K562 (cell line): ENCODE data around the gene IL10RB. TPM values are rescaled to one million over a fixed set of nuclear protein-coding genes. Genes with fewer than 3 reads are reported as not detected.

ENCODE experiments used
- HOXB6 ChIP-seq: fragments of 250-450 bp; sonication (Bioruptor Pico); IDR thresholded peaks from 2 replicates; pipeline ENCODE4 v1.5.1; 2022; ENCODE audit warnings: mild to moderate bottlenecking, borderline replicate concordance
- KLF10 ChIP-seq: fragments of 250-450 bp; sonication (Bioruptor Pico); IDR thresholded peaks from 2 replicates; pipeline ENCODE4 v1.6.1; 2021; ENCODE audit warnings: matching md5 sums
- SNIP1 ChIP-seq: fragments of 450-650 bp; IDR thresholded peaks from 2 replicates; pipeline ENCODE4 v1.7.1; 2017; ENCODE audit warnings: low read depth, mild to moderate bottlenecking
- SPI1 ChIP-seq: IDR thresholded peaks from 2 replicates; pipeline ENCODE4 v1.6.1; 2011; ENCODE audit warnings: low read depth, low read length, control low read depth, borderline replicate concordance
- TAF1 ChIP-seq: IDR thresholded peaks from 2 replicates; pipeline ENCODE4 v1.6.1; 2011; ENCODE audit warnings: mild to moderate bottlenecking, low read length, moderate library complexity; ENCODE audit not compliant: insufficient read depth, control insufficient read depth, severe bottlenecking; ENCODE audit errors: extremely low read depth
- THAP7 ChIP-seq: fragments of 250-450 bp; sonication (Bioruptor Pico); IDR thresholded peaks from 2 replicates; pipeline ENCODE4 v1.5.0; 2021
- YBX1 ChIP-seq: fragments of 450-650 bp; IDR thresholded peaks from 2 replicates; pipeline ENCODE4 v1.7.1; 2016; ENCODE audit warnings: mild to moderate bottlenecking
- ZNF695 ChIP-seq: fragments of 450-650 bp; formaldehyde crosslinking; IDR thresholded peaks from 2 replicates; pipeline ENCODE4 v1.4.0; 2020; ENCODE audit warnings: mild to moderate bottlenecking, moderate library complexity
- ZNF785 ChIP-seq: fragments of 250-450 bp; sonication (Bioruptor Pico); IDR thresholded peaks from 2 replicates; pipeline ENCODE4 v1.4.0; 2020; ENCODE audit warnings: mild to moderate bottlenecking
- ZNF79 ChIP-seq: fragments of 250-450 bp; sonication (Bioruptor Pico); IDR thresholded peaks from 2 replicates; pipeline ENCODE4 v1.4.0; 2020; ENCODE audit warnings: low read depth, mild to moderate bottlenecking, moderate library complexity
- ZNF830 ChIP-seq: fragments of 250-450 bp; sonication (Bioruptor Pico); IDR thresholded peaks from 2 replicates; pipeline ENCODE4 v1.5.0; 2021; ENCODE audit warnings: mild to moderate bottlenecking
- polyA plus RNA-seq, 8 experiments: library from polyadenylated mRNA; depleted of rRNA in 4 of 8; stranded (reverse) in 5 of 8; unstranded in 3 of 8; fragments of >200 nt; fragmentation: Nextera tagmentation in 2 of 8; fragmentation: Illumina TruSeq in 1 of 8; extraction: Ambion mirVana in 2 of 8; extraction: Trizol in 1 of 8; gene quantifications; 2 replicates each; pipeline versions ENCODE4 v1.2.1 to v1.2.3, GENCODE V29; 2011 to 2014; ENCODE audit warnings: inconsistent platforms in 1 of 8, missing spikeins in 1 of 8
- total RNA-seq, 7 experiments: library from RNA; depleted of rRNA in 6 of 7; stranded (reverse); fragments of >200 nt in 6 of 7; fragmentation: Illumina TruSeq in 2 of 7; extraction: Trizol in 2 of 7; gene quantifications; 2 replicates each; pipeline versions ENCODE4 v1.2.1 to v1.2.3, GENCODE V29; 2011 to 2021; ENCODE audit warnings: low replicate concordance in 1 of 7
- TF ChIP-seq, protein P1 (sequence below): fragments of 250-450 bp; sonication (Bioruptor Pico); IDR thresholded peaks from 2 replicates; pipeline ENCODE4 v1.4.0; 2020
- TF ChIP-seq, protein P2 (sequence below): fragments of 250-450 bp; sonication (Bioruptor Pico); IDR thresholded peaks from 2 replicates; pipeline ENCODE4 v1.5.0; 2021; ENCODE audit warnings: mild to moderate bottlenecking, moderate library complexity
- TF ChIP-seq, protein P3 (sequence below), 2 experiments: fragments of 450-650 bp in 1 of 2; sonication (generic) in 1 of 2; formaldehyde crosslinking; conservative IDR thresholded peaks; 2 replicates each; pipeline versions ENCODE4 v1.4.0 to v1.8.1; 2020 to 2022; ENCODE audit warnings: mild to moderate bottlenecking in 1 of 2, missing genetic modification reagents in 1 of 2

IL10RB gene
- total and polyA plus RNA-seq, 9 of the 15 experiments (the other 6 are each of a cell fraction or from before 2014, with no cell fraction given) = 10.9 to 33.8 (median 23.0) TPM

GRCh38 chr21:33300701-33301631 lies 34.8 kb downstream of the IL10RB start (continued):
- TF ChIP-seq TAF1 (no peak), SPI1 (peak; percentile 43; the same call in 1 of the 2 replicates), ZNF830 (no peak), KLF10 (CRISPR knock-in tag) (peak; percentile 71; the same call in 1 of the 2 replicates), SNIP1 (no peak), ZNF79 (peak; percentile 93), ZNF785 (CRISPR knock-in tag) (no peak), ZNF695 (CRISPR knock-in tag) (peak; percentile 95), HOXB6 (CRISPR knock-in tag) (no peak), THAP7 (CRISPR knock-in tag) (no peak), YBX1 (no peak)
- TF ChIP-seq, protein P1, sequence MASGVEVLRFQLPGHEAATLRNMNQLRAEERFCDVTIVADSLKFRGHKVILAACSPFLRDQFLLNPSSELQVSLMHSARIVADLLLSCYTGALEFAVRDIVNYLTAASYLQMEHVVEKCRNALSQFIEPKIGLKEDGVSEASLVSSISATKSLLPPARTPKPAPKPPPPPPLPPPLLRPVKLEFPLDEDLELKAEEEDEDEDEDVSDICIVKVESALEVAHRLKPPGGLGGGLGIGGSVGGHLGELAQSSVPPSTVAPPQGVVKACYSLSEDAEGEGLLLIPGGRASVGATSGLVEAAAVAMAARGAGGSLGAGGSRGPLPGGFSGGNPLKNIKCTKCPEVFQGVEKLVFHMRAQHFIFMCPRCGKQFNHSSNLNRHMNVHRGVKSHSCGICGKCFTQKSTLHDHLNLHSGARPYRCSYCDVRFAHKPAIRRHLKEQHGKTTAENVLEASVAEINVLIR (CRISPR knock-in tag) = peak; percentile 79
- TF ChIP-seq, protein P2, sequence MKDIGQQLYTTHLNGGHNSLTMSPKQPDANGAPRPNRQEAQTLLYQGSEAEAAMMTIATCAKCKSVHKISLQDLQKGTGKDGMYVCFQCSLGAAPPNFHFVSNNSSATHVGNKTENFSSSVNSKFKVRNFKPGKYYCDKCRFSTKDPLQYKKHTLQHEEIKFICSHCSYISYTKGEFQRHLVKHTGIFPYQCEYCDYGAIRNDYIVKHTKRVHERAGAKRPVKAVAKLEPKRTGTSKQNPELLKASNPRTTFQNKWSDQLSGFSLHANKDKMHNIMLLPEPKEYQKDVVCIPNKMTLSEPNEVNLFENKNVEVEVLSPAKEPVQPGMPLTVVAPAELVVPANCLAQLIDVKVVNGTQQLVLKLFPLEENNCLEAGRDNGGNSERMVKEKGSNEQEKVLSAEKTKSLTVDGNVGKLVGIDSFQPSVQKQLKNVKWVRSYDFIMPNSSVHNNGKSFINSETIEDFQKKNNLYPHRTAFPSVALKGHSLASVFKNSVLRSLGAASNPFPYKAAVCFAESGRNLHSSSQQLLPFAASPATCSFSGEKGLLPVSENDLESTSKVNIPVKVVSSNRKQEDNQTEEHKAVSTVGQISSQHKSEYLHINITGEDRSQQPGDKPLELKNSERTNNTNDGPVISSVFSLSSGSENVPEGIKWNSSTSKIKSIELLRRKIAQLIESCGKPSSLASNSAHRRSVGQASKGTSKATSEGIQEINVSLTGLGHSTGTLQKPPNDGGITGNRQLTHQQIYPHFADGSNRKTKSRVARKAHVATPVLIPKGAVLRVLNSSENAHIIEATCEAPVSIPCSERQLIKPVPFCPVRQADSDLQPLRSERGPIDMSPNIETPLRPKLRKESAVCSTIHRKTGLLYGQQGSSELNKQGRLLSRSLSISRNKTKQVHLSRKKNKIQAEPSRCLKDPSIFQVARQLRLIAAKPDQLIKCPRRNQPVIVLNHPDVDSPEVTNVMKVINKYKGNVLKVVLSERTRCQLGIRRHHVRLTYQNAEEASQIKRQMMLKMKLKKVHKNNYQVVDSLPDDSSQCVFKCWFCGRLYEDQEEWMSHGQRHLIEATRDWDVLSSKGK (CRISPR knock-in tag) = no peak
- TF ChIP-seq, protein P3, sequence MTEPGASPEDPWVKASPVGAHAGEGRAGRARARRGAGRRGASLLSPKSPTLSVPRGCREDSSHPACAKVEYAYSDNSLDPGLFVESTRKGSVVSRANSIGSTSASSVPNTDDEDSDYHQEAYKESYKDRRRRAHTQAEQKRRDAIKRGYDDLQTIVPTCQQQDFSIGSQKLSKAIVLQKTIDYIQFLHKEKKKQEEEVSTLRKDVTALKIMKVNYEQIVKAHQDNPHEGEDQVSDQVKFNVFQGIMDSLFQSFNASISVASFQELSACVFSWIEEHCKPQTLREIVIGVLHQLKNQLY (CRISPR knock-in tag; conservative IDR thresholded peaks at IDR 0.05) = no peak
